Lung microvascular endothelial cell (primary cell): ENCODE measurements around the gene WNT7B. TPM values are rescaled to one million over a fixed set of nuclear protein-coding genes. Genes with fewer than 3 reads are reported as not detected.

Experiments
- DNase-seq, 2 donors: peaks; one replicate each; pipeline versions ENCODE4 v3.0.0 to v3.0.0-alpha.2; 2010; ENCODE audit warnings: low read depth in 2 of 2
- total RNA-seq: library from RNA; depleted of rRNA; stranded (reverse); fragments of >200 nt; gene quantifications from 2 replicates; pipeline ENCODE4 v1.2.1, GENCODE V29; 2014

WNT7B gene
- total RNA-seq, 1 donor from 2014 or later: not detected

- no peak for DNase-seq
These were observed 45.9 kb downstream of the WNT7B start for GRCh38 chr22:45931042-45931441.

DNA sequence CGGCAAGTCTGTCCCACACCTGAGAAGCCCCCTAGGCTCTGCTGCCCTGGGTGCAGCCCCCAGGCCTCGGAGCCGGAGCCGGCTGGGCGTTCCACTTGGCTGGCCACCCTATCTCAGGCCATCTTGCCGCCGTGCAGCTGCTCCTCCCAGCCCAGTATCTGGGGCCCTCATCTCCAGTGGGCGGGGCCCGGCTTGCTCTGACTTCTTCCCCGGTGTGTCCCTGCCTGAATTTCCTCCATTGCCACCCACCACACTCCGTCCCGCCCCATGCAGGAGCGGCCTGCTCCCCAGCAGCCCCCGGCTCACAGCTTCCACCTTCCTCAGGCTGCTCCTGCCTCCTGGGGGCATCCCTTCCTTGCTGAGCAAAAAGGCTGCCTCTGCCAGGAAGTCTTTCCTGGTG lies 46.6 kb downstream of the WNT7B start:
- DNase-seq: no peak

DNA sequence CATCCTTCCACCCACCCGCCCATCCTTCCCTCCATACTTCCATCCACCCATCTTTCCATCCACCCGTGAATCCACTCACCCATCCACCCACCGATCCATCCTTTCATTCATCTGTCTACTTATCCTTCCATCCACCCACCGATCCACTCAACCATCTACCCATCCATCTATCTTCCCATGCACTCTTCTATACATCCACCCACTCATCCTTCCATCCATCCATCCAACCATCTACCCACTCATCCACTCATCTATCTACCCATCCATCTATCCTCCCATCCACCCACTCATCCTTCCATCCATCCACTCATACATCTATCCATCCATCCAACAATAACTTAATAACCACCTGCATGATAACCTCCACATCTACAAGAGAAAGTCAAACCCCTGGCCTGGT lies 47.3 kb downstream of the WNT7B start:
- DNase-seq: no peak

- no peak for DNase-seq
These were observed 48.1 kb downstream of the WNT7B start for GRCh38 chr22:45928726-45929368.

DNA sequence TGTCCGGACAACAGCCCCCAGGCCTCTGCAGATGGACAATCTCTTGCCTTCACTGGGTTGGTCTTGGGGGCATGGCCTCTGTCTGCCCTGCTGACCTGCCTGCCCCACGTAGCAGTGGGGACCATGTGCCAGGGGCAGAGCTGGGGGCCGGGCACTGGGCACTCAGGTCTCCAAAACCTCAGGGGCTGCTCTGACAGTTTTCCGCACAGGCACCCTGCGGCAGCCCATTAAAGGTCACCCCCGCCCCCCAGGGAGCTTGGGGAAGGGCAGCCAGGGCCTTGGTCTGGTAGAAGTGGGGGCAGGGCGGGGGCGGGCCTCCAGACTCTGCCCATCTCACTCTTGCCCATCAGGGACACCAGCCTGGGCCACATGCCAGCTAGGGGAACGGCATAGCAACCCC lies 49.9 kb downstream of the WNT7B start:
- DNase-seq: no peak

GRCh38 chr22:45926433-45926832 lies 50.5 kb downstream of the WNT7B start:
- DNase-seq: no peak

DNA sequence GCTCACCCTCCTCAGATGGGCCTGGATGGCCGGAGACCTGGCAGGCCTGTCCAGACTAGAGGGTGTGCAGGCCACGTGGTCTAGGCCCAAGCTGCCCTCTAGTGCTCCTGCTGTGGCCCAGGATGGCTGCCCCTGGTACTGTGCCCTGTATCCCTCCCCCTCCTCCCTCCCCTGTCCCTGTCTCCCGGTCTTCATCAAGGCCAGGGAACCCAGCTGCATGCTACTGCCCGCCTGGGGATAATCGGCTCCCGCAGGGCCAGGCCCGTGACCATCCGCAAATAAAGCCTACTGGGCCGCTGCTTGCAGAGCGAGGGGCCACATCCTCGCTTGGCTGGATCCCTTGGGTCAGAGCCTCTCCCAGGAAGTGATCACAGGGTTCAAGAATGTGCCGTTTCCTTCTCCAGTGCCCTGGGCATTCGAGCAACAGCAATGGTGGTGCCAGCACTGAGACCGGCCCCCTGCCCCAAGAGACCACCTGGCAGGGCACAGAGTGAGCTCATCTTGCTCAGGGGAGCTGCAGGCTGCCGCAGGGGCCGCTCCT lies 51.1 kb downstream of the WNT7B start:
- no peak for DNase-seq

GRCh38 chr22:45923835-45924234 lies 53.1 kb downstream of the WNT7B start:
- DNase-seq: no peak

- DNase-seq: no peak
These were observed 53.8 kb downstream of the WNT7B start for GRCh38 chr22:45923212-45923611.

GRCh38 chr22:45922661-45923060 lies 54.3 kb downstream of the WNT7B start:
- DNase-seq: no peak

DNA sequence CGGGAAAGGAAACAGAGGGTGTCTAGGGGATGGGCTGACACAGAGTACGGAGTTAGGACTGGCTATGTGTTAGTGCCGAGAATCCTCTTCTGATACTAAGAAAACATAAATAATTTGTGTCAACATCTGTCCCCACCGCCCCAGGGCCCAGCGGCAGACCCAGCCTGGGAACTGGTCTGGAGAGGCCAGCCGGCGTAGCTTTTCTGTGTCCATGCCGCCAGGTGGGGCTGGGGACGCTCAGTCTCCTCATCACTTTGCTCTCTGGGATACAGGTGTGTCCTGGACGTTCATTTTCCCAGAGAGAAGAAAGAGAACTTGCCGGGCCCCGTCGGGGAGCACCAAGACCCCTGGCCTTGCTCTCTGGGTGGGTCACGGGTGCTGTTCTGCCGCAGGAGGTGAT lies 54.7 kb downstream of the WNT7B start:
- no peak for DNase-seq

GRCh38 chr22:45919504-45920286 lies 57.3 kb downstream of the WNT7B start:
- DNase-seq: no peak

- DNase-seq: no peak
These were observed 58.2 kb downstream of the WNT7B start for GRCh38 chr22:45918459-45919370.

DNA sequence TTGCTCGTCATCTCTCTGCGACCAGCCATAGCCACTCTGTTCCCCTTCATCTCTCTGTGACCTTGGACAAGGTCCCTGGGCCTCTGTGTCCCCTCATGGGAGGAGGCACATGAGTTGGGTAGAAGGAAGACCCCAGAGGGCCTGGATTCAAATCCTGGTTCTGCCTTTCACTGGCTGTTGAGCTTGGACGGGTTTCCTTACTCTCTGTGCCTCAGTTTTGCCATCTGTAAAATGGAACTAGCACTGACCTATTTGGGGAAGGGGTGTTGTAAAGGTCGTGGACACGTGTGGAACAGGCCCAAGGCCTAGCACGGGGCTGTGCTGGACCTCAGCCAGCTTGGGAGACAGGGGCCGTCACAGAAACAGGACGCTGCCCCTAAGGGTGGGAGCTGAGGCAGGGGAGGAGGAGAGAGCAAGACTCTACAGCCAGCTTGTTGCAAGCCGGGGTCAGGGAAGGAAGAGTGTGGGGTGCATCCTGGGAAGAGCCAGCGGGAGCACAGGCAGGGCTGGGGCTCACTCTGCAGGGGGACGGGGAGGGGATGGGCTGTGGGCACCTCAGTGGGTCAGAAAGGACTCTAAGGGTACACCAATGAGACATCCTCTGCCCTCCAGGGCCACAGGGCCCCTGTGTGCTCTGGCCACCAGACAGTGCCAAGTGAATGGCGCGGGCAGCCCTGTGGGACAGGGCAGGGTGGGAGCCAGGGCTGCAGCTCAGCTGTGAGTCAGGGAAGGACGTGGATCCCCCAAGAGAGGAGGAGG lies 59.1 kb downstream of the WNT7B start:
- DNase-seq: no peak

DNA sequence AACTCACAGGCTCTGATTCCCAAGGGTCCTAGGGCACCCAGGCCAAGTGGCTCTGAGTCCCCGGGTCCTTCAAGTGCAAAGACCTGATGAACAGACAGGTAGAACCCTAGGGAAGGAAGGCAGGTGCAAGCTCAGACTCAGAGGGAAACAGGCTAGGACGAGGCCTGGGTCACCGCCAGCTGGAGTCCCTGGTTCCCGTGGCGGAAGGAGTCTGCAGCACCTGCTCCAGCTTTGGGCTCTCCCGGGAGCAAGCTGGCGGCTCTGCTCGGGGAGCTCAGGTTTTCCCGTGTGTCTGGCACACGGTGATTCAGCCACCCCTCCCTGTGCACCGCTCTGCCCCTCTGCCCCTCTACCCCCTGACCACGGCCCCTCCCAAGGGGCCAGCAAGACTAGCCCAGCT lies 59.8 kb downstream of the WNT7B start:
- DNase-seq: no peak

- no peak for DNase-seq
These were observed 60.4 kb downstream of the WNT7B start for GRCh38 chr22:45916515-45916914.

DNA sequence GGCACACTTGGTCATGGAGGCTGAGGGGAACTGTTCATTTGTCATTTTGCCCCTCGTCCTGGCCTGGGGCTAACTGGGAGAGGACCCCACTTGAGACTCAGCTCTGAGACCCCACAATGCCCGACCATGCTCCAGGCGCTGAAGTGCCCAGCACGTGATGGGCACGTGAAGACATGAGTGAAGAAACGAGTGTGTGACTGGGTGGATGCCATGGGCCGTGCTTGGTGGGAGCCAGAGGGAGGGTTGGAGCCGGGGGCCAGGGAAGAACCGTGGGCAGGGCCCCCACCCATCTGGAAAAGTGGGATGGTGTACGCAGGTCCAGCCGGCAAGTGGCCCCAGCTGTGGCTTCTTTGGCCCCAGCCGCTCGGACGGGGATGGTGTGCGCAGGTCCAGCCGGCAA lies 61.1 kb downstream of the WNT7B start:
- DNase-seq: no peak

DNA sequence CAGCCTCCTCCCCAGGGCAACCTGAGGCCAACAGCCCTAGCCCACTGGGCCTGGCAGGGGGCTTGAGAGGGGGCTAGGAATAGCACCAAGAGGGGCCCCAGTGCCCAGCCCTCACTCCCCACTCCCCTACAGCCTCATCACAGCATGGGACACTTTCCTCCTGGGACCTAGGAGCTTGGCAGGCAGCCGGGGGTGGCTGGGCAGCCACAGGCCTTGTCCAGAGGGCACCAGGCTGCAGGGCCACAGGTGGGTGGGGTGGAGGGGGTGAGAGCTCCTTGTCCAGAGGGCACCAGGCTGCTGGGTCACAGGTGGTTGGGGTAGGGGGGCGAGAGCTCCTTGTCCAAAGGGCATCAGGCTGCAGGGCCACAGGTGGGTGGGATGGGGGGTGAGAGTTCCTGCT lies 61.8 kb downstream of the WNT7B start:
- DNase-seq: no peak

GRCh38 chr22:45914309-45914708 lies 62.7 kb downstream of the WNT7B start:
- no peak for DNase-seq

GRCh38 chr22:45912910-45913309 lies 64.1 kb downstream of the WNT7B start:
- DNase-seq: no peak

DNA sequence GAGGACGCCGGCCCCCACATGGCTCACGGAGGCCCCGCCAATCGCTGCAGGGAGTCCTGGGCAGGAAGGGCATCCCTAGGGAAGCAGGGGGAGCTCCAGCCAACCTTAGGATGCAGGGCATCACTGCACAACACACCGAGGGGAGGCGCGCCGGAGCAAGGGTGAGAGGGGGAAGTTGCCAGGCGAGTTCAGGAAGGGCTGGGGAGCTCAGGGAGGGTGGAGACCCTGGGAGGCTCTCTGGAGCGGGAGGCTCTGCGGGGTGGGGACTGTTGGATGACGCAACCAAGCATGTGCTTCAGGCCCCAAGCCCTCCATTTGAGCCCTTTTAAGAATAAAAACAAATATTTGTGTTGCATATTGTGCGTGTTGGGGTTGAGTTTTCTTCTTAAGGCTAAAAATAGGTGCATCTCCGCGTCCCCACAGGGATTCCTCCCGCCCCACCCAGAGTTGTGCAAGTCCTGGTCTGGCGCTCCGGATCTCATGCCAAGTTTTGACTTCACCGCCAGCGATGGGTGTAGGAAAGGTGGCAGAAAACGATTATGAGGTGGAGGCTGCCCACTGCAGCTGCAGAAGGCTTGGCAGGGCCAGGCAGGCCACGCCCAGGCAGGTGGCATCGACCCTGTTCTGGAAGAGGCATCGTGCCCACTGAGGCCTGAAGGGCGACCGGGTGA lies 65.2 kb downstream of the WNT7B start:
- DNase-seq: no peak
